Ovary (tissue), 3 donors: ENCODE data around the gene RBBP6.

Experiments
- CTCF ChIP-seq, 3 donors: fragments of 450-650 bp in 2 of 3; fragments of 200-600 bp in 1 of 3; IDR thresholded peaks; one replicate each; pipeline versions ENCODE4 v1.5.1 to v1.8.0; 2016 to 2022; ENCODE audit warnings: antibody characterized with exemption in 3 of 3, mild to moderate bottlenecking in 1 of 3
- EP300 ChIP-seq: sonication (generic); formaldehyde crosslinking; IDR thresholded peaks from one replicate; pipeline ENCODE4 v1.6.1; 2017; ENCODE audit warnings: antibody characterized with exemption
- donor health status: DM: no; HTN: no; CAD: no.

- no peak for TF ChIP-seq EP300
- no peak for TF ChIP-seq CTCF (IDR thresholded peaks at IDR 0.05)
Observed at GRCh38 chr16:24490866-24491265, 48.5 kb upstream of the RBBP6 start.
